IPS-11a (cell line): ENCODE data around the gene DGUOK.
"Not testable (repeated sequence)": the region's sequence is repeated elsewhere in the genome, so short reads cannot be mapped to it uniquely, and the experiment has no call there.

ENCODE experiments used
- H3K4me3 ChIP-seq: one replicate; pipeline ENCODE4 v1.5.1; 2013; ENCODE audit warnings: low read depth, low read length, control low read depth

Gene DGUOK

DNA sequence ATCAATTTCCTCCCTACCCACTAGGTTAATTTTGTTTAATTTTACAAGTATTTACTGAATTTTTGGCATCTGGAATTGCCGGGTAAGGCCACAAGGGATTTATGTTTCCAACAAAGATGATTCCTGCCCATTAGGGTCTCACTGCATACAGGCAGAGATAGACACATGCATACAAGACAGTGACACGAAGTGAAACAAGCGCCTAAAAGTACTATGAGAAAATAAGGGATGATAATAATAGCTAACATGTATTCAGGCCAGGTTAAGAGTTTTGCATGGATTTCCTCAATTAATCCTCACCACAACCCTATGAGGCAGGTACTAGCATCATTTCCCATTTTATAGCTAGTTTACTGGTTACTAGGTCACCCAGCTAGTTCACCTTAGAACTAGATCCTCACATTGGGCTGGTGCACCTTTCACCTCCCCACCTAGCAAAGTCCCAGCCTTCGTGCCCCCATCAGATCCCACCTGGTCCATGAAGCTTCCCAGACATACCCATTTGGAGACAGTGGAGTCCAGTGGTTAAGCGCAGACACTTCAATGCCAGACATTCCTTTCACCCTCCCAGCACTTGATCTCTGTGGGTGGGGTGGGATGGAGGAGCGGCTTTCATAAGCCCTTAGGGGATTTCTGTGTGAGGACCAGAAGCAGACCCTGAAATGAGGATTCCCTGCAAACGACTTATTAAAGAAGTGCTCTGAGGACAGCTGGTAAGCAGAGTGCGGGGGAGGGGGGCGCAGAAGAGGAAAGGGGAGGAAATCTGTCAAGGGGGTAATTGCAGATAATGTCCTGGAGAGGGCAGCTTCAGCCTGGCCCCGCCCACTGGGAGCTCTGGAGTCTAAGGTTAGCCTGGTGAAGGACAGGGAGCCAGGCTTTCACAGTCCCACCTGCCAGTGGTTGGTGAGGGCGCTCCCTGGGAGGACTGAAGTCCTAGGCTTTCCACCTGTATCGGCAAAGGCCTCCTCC, 5.8 kb upstream of the DGUOK start:
- H3K4me3 ChIP-seq, result no peak overlapping the region

DNA sequence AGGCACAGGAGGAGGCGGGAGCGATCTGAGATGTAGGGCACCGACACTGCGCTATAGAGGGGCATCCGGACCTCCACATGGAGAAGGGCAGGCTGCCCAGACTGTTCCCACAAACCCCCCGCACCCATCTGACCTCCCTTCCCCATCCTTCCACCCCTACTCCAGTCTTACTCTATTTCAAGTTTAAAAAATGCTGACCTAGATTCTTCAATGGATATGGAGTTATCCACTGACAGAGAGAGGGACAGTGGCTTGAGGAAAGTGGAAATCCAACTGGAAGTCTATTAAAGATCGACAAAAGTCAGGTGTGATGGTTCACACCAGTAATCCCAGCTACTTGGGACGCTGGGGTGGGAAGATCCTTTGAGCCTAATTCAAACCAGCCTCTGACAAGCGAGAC, 5.1 kb upstream of the DGUOK start:
- no peak overlapping the region for H3K4me3 ChIP-seq

DNA sequence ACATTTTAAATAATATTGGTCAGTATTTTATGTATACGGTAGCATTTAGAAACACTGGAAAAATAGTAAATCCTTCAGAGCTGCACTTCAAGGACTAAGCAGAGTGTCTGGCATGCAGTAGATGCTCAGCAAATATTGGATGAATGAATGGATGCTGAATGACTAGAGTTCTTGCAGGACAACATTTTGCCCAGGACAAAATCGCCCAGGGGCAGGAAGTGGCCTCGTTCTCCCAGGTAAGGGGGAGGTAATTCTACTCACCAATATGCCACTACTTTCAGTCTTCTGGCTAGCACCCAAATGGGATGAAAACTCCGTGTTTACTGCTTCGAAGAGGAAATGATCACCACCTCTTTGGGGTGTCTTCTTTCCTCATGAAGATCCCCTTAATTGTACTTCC, 4.0 kb upstream of the DGUOK start:
- H3K4me3 ChIP-seq, result no peak overlapping the region

DNA sequence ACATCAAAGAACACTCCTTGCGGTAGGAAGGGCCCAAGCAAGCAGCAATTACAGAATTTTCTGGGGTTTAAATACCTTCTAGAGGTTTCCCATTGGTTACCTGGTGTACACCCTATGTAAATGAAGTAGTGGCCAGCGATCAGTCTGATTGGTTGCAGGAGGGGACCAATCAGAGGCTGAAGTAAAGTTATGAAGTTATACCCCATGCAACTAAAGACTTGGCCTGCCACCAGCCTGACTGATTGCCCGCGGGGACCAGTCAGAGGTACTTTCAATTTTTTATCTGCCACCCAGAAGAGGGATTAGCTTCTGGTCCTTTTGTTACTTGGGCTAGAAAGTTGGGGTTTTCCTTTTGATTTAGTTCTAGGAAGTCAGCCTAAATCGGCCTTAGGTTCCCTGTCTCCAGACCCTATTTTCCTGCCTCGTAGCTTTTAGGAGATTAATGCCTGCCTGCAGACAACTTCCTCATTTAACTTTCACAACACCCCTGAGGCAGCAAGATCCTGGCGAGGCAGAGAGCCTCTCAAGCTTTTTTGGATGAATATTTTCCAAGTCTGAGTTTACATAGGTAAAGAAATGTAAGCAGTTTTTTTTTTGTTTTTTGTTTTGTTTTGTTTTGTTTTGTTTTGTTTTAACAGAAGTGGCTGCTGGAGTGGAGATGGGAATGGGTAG, 1.5 kb upstream of the DGUOK start:
- no peak overlapping the region for H3K4me3 ChIP-seq

DNA sequence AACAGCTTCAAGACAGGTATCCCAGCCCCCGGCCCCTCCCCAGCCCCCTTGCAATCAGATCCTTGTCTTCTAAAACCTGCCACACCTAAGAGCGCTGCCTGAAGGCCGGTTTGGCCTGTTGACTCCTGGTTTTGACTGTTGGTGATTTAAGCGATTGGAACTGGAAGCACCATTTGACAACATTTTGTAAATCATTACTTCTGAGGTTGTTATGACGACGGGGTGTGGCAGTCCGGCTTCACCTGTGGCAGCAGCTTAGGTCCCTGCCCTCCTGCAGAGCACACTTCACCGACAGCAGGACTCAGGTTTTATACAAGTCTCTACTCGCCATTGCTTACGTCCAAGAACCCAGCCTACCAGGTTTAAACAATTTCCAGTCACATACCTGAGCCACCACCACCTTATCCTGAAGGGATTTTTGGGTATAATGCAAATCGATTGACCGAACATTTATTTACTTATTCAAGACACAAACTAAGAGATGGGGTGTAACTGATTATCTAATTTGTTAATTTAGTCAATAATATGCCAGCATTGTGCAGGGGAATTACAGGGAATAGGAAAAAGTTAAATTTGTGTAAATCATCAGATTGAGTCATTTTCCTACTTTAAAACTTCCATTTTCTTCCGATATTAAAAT, 707 bp upstream of the DGUOK start:
- peak overlapping the region; percentile 78 for H3K4me3 ChIP-seq

DNA sequence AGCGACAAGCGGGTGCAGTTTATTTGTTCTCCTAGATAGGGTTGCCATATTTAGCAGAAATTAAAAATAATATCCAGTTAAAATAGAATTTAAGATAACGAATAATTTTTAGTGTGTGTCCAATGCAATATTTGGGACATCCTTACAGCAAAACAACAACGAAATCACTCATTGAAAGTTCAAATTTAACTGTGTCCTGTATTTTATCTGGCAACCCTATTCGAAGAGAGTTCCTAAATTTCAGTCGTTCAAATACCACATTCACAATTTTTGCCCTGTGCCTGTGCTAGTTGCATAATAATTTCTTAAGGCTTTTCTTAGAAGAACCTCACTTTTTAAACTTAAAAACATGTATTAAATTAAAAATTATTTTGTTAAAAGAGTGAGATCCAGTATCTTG, 664 bp downstream of the DGUOK start:
- H3K4me3 ChIP-seq, result peak overlapping the region; percentile 78

DNA sequence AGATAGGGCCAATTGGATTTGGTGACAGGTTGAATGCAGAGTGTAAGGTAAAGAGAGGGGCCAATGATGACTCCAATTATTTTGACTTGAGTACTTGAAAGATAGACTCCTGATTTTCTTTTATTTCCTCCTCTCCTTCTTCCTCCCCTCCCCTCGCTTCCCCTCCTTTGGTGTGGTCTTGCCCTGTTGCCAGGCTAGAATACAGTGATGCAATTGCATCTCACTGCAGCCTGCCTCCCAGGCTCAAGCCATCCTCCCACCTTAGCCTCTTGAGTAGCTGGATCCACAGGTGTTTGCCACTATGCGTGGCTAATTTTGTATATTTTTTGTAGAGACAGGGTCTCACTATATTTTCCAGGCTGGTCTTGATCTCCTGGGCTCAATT, 2.3 kb downstream of the DGUOK start:
- no peak overlapping the region for H3K4me3 ChIP-seq

DNA sequence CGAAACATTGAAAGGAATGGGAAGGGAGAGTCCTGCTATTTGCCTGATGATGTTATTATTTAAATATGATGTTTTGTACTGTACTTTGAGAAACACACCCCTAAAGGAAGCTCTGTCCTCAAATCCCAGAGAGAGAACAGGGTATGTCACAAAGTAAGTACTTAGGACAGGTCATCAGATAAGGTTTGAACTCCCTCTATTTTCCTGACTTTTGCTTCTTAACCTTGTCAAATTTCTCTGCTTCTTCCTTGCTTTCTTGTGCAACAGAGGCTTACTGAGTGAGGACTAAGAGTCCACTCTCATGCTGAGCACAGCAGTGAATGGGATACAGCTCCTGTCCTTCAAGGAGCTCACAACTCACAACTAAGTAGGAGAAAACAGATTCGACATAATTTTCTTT, 3.7 kb downstream of the DGUOK start:
- no peak overlapping the region for H3K4me3 ChIP-seq

DNA sequence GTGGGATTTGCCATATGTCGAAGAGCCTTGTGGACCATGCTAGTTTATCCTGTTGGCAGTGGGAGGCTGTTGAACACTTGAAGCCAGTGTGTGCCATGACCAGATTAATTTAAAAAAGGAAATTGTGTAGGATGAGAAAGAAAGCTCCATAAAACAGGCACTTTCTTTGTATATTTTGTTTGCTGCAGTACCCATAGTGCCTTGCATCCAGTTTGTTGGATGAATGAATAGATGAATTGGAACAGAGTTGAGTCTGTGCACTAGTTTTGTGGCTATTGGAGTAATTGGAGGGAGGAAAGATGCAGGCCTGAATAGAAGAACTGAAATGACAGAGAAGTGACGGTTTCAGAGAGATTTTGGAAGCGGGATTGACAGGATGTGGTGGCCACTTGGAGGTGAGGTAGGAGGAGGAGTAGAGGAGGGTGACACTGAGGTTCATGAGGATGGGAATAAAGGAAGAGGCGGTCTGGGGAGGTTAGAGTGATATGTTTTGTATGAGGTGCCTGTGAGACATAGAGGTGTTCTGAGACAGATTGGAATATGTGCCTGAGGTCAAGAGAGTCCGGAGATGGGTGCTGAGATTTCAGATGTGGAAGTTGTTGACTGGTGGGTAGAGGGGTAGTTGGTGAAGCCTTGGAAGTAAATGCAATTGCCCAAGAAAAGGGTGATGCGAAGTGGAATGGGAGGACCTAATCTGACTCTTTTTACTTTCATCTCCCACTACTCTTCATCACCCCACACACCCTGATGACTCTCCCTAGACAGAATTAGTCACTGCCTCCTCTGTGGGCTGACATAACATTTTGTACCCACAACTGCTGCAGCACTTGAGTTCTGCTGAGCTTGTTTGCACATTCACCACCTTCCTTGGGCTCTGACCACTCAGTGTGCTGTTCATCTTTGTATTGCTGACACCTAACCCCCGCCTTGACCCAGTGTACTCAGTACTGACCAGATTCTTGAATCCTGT, 5.1 kb downstream of the DGUOK start:
- H3K4me3 ChIP-seq, result no peak overlapping the region

DNA sequence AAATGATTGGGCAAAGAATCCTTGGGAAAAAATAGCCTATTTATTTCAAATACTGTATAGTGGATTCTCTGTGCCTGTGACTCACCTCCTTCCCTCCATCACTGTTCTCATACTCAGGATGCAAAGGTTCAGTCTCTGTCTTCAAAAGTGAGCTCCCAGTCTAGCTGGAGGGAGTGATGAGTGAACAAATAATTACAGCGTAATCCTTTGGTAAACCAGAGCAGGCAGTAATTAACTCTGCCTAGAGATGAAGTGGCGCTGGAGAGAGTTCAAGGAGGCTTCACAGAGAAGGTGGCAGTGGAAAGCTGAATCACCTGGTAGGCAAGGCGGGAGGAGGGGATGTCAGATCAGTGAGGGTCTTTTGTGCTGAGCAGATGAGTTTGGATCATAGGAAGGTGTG, 6.5 kb downstream of the DGUOK start:
- H3K4me3 ChIP-seq, result no peak overlapping the region

DNA sequence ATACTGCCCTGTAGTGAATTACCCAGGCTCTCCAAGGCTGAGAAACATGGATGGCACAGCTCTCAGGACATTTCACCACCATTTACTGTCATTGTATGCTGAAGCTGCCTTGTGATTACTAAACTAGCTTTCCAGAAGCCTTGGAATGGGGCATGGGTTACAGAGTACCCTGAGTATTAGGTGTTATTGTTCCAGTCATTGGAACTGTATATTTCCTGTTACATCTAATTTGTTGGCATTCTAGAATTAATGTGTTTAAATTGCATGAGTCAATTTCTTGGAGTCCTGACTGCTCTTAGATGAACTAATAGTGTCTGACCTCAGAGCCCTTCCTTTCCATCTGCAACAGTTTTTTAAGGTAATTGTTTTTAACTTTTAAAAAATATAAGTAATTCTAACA, 9.0 kb downstream of the DGUOK start:
- H3K4me3 ChIP-seq, result no peak overlapping the region

DNA sequence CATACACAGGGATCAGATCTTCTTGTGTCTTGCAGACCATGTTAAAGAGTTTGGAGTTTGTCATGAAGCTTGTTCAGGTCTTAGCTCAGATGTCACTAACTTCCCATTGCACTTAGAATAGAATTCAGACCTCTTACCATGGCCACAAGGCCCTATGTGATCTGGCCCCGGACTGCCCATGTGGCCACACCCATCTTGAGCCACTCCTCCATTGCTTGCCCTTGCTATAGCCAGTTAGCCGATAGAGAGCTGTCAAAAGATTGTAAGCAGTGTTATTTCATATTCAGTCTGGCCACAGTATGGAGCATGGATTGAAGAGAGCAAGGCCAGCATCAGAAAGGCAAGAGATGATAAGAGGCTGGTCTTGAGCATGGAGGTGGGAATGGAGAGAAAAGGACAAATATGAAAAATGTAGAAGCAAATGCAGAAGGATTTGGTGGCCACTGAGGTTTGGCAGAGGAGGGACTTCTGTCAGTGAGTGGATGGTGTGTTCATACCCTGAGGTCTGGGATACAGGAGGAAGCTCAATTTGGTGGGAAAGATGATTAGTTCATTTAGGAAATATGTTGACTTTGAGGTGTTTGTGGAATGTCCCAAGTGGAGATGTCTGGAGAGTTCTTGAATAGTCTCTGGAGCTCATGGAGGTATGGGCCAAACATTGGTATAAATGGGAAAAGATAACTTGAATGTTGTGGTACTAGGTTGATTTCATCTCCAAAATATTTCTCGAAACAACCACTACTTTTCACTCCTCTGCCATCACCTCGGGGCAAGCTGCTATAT, 10.6 kb downstream of the DGUOK start:
- H3K4me3 ChIP-seq, result no peak overlapping the region

DNA sequence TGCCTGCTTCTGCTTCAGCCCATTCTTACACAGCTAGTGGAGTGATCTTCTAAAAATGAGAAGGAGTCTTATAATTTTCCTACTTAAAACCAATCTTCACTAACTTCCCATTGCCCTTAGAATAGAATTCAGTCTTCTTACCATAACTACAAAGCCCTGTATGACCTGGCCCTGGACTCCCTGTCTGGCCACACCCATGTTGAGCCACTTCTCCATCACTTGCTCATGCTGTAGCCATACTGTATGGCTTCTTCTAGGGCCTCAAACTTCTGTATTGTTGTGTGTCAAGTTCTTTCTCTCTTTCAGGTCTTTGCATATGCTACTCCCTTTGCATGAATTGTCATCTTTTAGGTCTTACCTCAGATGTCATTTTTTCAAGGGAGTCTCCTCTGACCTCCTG, 11.2 kb downstream of the DGUOK start:
- no peak overlapping the region for H3K4me3 ChIP-seq

DNA sequence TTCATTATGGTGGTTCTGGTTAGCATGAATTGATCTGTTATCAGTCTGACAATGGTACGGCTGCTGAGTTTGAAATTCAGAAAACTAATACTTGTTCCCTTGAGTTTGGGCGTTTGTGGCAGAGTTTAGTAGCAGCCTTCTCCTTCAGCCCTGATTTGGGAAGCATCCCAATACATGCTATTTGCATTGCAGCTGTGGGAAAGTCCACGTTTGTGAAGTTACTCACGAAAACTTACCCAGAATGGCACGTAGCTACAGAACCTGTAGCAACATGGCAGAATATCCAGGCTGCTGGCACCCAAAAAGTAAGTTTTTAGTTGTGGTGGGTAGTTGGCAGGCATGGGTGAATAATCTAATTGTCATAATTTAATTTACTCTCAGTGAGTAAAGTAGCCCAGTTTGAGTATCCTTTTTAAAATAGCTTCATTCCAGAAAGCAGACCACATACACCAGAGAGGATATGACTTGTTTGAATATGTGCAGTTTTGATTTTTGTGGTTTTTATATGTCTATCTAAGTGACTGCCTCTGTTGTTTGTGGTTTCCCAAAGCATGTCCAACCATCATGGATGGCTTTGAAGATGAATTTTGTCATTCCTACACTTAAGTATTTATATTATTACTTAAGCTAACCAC, 12.2 kb downstream of the DGUOK start:
- no peak overlapping the region for H3K4me3 ChIP-seq

DNA sequence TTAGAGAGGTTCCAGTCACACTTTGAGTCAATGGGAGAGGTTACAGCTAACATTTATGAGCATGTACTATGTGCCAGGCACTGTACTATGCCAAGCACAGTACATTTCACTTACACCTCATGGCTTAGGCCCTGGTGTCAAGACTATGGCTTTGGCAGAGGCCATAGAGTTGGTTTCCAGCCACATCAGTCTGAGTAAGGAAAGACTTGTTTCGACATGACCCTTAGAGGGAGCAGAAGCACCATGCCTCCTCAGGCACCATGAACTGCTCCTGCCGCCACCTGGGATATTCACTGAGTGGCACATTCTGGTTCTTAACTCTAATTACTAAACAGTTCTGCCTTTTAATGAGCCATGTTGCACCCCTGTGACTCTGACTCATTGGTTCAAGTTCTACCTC, 12.7 kb downstream of the DGUOK start:
- no peak overlapping the region for H3K4me3 ChIP-seq

DNA sequence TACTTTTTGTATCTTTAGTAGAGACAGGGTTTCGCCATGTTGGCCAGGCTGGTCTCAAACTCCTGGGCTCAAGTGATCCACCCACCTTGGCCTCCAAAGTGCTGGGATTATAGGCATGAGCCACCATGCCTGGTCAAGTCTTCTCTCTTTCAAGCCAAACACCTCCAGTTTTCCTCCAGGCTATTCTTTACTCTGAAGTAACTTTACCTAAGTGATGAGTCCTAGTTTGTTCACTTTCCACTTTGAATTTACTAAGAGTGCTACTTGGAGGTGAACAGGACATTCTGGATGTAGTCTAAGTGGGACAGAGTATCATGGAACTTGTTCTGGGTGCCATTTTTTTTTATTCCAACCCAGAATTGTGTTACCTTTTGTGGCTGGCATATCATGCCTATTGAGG, 13.4 kb downstream of the DGUOK start:
- H3K4me3 ChIP-seq, result not testable (repeated sequence)

DNA sequence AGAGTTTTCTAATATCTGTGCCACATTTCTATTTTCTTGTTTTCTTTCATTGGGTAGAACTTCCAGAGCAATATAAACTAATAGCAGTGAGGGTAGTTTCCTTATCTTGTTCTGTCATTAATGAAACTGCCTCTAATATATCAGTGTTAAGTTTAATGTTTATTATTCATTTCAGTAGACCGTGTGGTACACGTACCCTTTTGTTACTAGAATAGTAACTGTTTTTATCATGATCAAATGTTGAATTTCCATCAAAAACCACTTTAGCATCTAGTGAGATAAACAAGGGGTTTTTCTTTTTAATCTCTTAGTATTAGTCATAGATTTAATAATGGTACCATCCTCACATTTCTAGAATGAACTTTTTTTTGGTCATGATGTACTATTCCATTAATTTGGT, 16.0 kb downstream of the DGUOK start:
- H3K4me3 ChIP-seq, result no peak overlapping the region

DNA sequence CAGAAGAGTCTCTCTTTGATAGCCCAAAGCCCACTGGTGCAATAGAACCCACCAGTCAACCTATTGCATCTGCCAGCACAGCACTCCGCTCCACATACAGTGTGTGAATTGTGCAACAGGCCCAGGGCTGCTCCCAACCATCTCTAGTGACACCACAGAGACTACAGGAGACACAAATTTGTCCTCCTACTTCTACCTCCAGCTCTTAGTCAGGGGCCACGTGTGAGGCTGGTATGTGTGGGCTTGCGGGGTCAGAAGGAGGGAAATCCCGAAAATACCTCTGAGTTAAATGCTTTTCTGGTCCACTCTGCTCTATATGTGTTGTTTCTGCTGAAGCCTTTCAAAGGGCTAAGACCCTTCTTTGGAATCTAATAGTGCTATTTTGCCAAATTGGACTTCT, 18.0 kb downstream of the DGUOK start:
- no peak overlapping the region for H3K4me3 ChIP-seq

DNA sequence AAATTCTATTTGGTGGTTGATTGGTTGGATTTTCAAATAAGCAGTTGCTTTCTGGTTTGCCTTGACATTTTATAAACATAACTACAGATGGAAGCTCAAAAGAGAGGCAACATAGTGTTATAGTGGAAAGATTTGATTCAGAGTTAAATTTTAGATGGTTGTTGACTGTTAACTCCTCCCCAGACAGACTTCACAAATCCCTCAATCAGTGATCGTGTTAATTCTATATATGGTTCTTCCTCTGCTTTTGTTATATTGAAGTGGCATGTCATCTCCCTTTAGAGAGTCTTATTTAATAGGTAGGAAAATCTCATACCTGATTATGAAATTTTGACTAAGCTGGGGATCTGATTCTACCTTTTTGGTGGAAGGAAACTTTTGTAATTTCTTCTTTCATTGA, 19.5 kb downstream of the DGUOK start:
- H3K4me3 ChIP-seq, result no peak overlapping the region

DNA sequence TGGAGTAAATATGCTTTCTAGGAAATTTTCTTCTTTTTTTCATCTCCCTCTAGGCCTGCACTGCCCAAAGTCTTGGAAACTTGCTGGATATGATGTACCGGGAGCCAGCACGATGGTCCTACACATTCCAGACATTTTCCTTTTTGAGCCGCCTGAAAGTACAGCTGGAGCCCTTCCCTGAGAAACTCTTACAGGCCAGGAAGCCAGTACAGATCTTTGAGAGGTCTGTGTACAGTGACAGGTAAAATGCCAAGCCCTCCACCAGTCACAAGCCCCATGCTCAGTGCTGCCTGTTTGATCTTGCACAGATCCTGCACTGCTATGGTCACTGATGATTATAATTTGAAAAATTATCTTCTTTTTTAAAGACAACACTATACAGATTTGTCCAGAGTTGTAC, 20.0 kb downstream of the DGUOK start:
- H3K4me3 ChIP-seq, result no peak overlapping the region
